ENCODE measurements around the gene HOXA9.
A peak's percentile ranks its signal among the peaks of the same experiment; 100 is the strongest.

The HOXA9 gene

GRCh38 chr7:27141137-27141922 lies 24.0 kb downstream of the HOXA9 start:
- no peak for DNase-seq (ENCODE audit: low spot score)

- DNase-seq (ENCODE audit: low spot score): no peak
These were observed 25.0 kb downstream of the HOXA9 start for GRCh38 chr7:27140126-27140857.

- DNase-seq (ENCODE audit: low spot score): no peak
These were observed 25.8 kb downstream of the HOXA9 start for GRCh38 chr7:27139334-27140125.

GRCh38 chr7:27138985-27139333 lies 26.4 kb downstream of the HOXA9 start:
- DNase-seq (ENCODE audit: low spot score): no peak

GRCh38 chr7:27138472-27138871 lies 26.9 kb downstream of the HOXA9 start:
- DNase-seq (ENCODE audit: low spot score): no peak

- DNase-seq (ENCODE audit: low spot score): no peak
These were observed 27.6 kb downstream of the HOXA9 start for GRCh38 chr7:27137640-27138315.

- no peak for DNase-seq (ENCODE audit: low spot score)
These were observed 30.9 kb downstream of the HOXA9 start for GRCh38 chr7:27134392-27134791.

GRCh38 chr7:27133409-27134231 lies 31.7 kb downstream of the HOXA9 start:
- no peak for DNase-seq (ENCODE audit: low spot score)

GRCh38 chr7:27132978-27133377 lies 32.4 kb downstream of the HOXA9 start:
- DNase-seq (ENCODE audit: low spot score): no peak

- DNase-seq (ENCODE audit: low spot score): no peak
These were observed 33.1 kb downstream of the HOXA9 start for GRCh38 chr7:27132214-27132613.

- no peak for DNase-seq (ENCODE audit: low spot score)
These were observed 33.9 kb downstream of the HOXA9 start for GRCh38 chr7:27131390-27131819.

- DNase-seq (ENCODE audit: low spot score): peak; percentile 80
These were observed 34.6 kb downstream of the HOXA9 start, which contains the start of gene HOXA4 for GRCh38 chr7:27130540-27131389. Gene HOXA4, minus strand, starts transcription at chr7:27130757. Its CDS starts 24 bp downstream, at chr7:27130733.

GRCh38 chr7:27129729-27130539 lies 35.4 kb downstream of the HOXA9 start:
- no peak for DNase-seq (ENCODE audit: low spot score)

- no peak for DNase-seq (ENCODE audit: low spot score)
These were observed 36.3 kb downstream of the HOXA9 start for GRCh38 chr7:27128776-27129728.

- DNase-seq (ENCODE audit: low spot score): no peak
These were observed 37.3 kb downstream of the HOXA9 start for GRCh38 chr7:27128034-27128433.

GRCh38 chr7:27126596-27127327 lies 38.6 kb downstream of the HOXA9 start:
- DNase-seq (ENCODE audit: low spot score): no peak

GRCh38 chr7:27125986-27126394 lies 39.3 kb downstream of the HOXA9 start:
- DNase-seq (ENCODE audit: low spot score): no peak
